HCT116 (cell line): ENCODE results near the gene NUDT2.

Experiments used
- CBX3 ChIP-seq: IDR thresholded peaks from 2 replicates; pipeline ENCODE4 v1.6.1; 2012; ENCODE audit warnings: low read depth
- EGR1 ChIP-seq: IDR thresholded peaks from 2 replicates; pipeline ENCODE4 v1.6.1; 2012; ENCODE audit warnings: low read depth
- EZH2 ChIP-seq: fragments of 200-600 bp; sonication (generic); IDR thresholded peaks from 2 replicates; pipeline ENCODE4 v1.6.1; 2017; ENCODE audit warnings: antibody characterized with exemption, mixed run types
- EZH2phosphoT487 ChIP-seq: fragments of 200-600 bp; IDR thresholded peaks from 2 replicates; pipeline ENCODE4 v1.6.1; 2018; ENCODE audit warnings: antibody characterized with exemption, borderline replicate concordance
- POLR2A ChIP-seq: IDR thresholded peaks from 2 replicates; pipeline ENCODE4 v1.7.0; 2011; ENCODE audit warnings: borderline replicate concordance; ENCODE audit not compliant: insufficient read depth, insufficient read length; ENCODE audit errors: extremely low read depth
- POLR2AphosphoS5 ChIP-seq: IDR thresholded peaks from 2 replicates; pipeline ENCODE4 v1.6.1; 2011; ENCODE audit warnings: mild to moderate bottlenecking, low read depth, low read length, moderate library complexity
- RAD21 ChIP-seq: IDR thresholded peaks from 2 replicates; pipeline ENCODE4 v1.6.1; 2012; ENCODE audit warnings: low read depth, mild to moderate bottlenecking
- SIN3A ChIP-seq: IDR thresholded peaks from 2 replicates; pipeline ENCODE4 v1.6.1; 2012; ENCODE audit warnings: low read depth
- SP1 ChIP-seq: IDR thresholded peaks from 2 replicates; pipeline ENCODE4 v1.6.1; 2012; ENCODE audit warnings: low read depth
- YY1 ChIP-seq: IDR thresholded peaks from 2 replicates; pipeline ENCODE4 v1.6.1; 2011; ENCODE audit warnings: low read length, low read depth, moderate library complexity, mild to moderate bottlenecking; ENCODE audit not compliant: insufficient replicate concordance; ENCODE audit errors: extremely low read depth
- TF ChIP-seq, protein P1 (sequence below), 3 experiments: fragments of 200-600 bp in 1 of 3; sonication (generic) in 1 of 3; IDR thresholded peaks in 2 of 3; conservative IDR thresholded peaks in 1 of 3; 2 replicates each; pipeline ENCODE4 v1.5.1; 2012 to 2017; ENCODE audit warnings: low read depth in 2 of 3, low read length in 2 of 3, antibody characterized with exemption in 1 of 3, borderline replicate concordance in 1 of 3, control low read depth in 1 of 3, mild to moderate bottlenecking in 1 of 3, mixed read lengths in 1 of 3, mixed run types in 1 of 3, moderate library complexity in 1 of 3; ENCODE audit not compliant: insufficient read depth in 1 of 3
- TF ChIP-seq, protein P2 (sequence below): IDR thresholded peaks from 2 replicates; pipeline ENCODE4 v1.6.1; 2012; ENCODE audit warnings: low read depth

- TF ChIP-seq RAD21 (no peak), CBX3 (no peak), SP1 (no peak), POLR2A (no peak), POLR2AphosphoS5 (no peak), YY1 (no peak), EZH2 (no peak), EGR1 (no peak), SIN3A (no peak), EZH2phosphoT487 (no peak)
- TF ChIP-seq, protein P1, sequence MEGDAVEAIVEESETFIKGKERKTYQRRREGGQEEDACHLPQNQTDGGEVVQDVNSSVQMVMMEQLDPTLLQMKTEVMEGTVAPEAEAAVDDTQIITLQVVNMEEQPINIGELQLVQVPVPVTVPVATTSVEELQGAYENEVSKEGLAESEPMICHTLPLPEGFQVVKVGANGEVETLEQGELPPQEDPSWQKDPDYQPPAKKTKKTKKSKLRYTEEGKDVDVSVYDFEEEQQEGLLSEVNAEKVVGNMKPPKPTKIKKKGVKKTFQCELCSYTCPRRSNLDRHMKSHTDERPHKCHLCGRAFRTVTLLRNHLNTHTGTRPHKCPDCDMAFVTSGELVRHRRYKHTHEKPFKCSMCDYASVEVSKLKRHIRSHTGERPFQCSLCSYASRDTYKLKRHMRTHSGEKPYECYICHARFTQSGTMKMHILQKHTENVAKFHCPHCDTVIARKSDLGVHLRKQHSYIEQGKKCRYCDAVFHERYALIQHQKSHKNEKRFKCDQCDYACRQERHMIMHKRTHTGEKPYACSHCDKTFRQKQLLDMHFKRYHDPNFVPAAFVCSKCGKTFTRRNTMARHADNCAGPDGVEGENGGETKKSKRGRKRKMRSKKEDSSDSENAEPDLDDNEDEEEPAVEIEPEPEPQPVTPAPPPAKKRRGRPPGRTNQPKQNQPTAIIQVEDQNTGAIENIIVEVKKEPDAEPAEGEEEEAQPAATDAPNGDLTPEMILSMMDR (IDR thresholded peaks at IDR 0.05 in 2 of 3, conservative IDR thresholded peaks at IDR 0.05 in 1 of 3; ENCODE audit: borderline replicate concordance in 1 of 3, insufficient read depth in 1 of 3, low read depth in 2 of 3, low read length in 2 of 3): no peak
- TF ChIP-seq, protein P2, sequence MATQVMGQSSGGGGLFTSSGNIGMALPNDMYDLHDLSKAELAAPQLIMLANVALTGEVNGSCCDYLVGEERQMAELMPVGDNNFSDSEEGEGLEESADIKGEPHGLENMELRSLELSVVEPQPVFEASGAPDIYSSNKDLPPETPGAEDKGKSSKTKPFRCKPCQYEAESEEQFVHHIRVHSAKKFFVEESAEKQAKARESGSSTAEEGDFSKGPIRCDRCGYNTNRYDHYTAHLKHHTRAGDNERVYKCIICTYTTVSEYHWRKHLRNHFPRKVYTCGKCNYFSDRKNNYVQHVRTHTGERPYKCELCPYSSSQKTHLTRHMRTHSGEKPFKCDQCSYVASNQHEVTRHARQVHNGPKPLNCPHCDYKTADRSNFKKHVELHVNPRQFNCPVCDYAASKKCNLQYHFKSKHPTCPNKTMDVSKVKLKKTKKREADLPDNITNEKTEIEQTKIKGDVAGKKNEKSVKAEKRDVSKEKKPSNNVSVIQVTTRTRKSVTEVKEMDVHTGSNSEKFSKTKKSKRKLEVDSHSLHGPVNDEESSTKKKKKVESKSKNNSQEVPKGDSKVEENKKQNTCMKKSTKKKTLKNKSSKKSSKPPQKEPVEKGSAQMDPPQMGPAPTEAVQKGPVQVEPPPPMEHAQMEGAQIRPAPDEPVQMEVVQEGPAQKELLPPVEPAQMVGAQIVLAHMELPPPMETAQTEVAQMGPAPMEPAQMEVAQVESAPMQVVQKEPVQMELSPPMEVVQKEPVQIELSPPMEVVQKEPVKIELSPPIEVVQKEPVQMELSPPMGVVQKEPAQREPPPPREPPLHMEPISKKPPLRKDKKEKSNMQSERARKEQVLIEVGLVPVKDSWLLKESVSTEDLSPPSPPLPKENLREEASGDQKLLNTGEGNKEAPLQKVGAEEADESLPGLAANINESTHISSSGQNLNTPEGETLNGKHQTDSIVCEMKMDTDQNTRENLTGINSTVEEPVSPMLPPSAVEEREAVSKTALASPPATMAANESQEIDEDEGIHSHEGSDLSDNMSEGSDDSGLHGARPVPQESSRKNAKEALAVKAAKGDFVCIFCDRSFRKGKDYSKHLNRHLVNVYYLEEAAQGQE: no peak
Measured at GRCh38 chr9:34310215-34310614, 19.2 kb upstream of the NUDT2 start.
